ENCODE results near the gene GIPC1. TPM values are rescaled to one million over a fixed set of nuclear protein-coding genes. Genes with fewer than 3 reads are reported as not detected.

The GIPC1 gene
- total and polyA plus RNA-seq, 9 of the 15 experiments (the other 6 are each of a cell fraction or from before 2014, with no cell fraction given): 0.49 to 54.7 (median 24.8) TPM

DNA sequence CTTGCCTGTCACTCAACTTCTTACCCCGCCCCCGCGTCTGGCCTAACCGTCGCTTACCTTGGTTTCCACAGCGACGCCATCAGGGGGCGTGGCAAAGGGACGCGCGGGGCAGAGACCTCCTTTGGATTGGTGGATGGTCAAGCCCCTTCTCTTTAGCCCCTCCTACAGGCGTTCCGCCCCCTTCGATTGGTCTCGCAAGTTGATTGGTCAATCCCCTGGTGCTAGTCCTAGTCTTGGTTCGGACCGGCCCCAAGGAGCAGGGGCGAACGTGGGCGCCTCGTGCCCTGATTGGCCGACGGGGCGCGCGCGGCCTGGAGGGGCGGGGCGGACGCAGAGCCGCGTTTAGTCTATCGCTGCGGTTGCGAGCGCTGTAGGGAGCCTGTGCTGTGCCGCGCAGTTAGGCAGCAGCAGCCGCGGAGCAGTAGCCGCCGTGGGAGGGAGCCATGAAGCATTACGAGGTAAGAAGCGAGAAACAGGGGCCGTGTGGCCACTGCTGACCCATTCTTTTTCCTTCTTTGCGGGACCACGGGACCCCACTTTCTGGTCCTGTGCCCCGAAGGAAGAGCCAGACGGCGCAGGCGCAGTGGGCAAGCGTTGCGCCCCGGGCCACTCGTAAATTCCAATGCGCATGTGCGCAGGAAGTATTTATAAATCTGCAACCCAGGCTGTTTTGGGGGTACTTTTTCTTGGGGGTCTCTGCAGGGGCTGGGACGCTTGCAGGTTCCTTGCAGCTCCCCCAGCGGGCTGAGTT lies 33.5 kb upstream of the GIPC1 start, which contains the start of gene TECR (continued):
- no peak for TF ChIP-seq EZH2 (IDR thresholded peaks at IDR 0.05; ENCODE audit: borderline replicate concordance, low read depth, low read length)
- TF ChIP-seq GTF2E2 (tag; IDR thresholded peaks at IDR 0.05): no peak
- TF ChIP-seq, protein P1, sequence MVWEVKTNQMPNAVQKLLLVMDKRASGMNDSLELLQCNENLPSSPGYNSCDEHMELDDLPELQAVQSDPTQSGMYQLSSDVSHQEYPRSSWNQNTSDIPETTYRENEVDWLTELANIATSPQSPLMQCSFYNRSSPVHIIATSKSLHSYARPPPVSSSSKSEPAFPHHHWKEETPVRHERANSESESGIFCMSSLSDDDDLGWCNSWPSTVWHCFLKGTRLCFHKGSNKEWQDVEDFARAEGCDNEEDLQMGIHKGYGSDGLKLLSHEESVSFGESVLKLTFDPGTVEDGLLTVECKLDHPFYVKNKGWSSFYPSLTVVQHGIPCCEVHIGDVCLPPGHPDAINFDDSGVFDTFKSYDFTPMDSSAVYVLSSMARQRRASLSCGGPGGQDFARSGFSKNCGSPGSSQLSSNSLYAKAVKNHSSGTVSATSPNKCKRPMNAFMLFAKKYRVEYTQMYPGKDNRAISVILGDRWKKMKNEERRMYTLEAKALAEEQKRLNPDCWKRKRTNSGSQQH (CRISPR knock-in tag; IDR thresholded peaks at IDR 0.05): no peak
- no peak for TF ChIP-seq CHCHD3 (CRISPR knock-in tag; IDR thresholded peaks at IDR 0.05)
- TF ChIP-seq, protein P2, sequence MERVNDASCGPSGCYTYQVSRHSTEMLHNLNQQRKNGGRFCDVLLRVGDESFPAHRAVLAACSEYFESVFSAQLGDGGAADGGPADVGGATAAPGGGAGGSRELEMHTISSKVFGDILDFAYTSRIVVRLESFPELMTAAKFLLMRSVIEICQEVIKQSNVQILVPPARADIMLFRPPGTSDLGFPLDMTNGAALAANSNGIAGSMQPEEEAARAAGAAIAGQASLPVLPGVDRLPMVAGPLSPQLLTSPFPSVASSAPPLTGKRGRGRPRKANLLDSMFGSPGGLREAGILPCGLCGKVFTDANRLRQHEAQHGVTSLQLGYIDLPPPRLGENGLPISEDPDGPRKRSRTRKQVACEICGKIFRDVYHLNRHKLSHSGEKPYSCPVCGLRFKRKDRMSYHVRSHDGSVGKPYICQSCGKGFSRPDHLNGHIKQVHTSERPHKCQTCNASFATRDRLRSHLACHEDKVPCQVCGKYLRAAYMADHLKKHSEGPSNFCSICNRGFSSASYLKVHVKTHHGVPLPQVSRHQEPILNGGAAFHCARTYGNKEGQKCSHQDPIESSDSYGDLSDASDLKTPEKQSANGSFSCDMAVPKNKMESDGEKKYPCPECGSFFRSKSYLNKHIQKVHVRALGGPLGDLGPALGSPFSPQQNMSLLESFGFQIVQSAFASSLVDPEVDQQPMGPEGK (CRISPR knock-in tag; IDR thresholded peaks at IDR 0.05; ENCODE audit: borderline replicate concordance): no peak
- no peak for TF ChIP-seq KLF16 (IDR thresholded peaks at IDR 0.05)
- peak; percentile 17; the same call in 1 of the 2 replicates for TF ChIP-seq KLF13 (tag; IDR thresholded peaks at IDR 0.05; ENCODE audit: borderline replicate concordance, low read depth)
- TF ChIP-seq RBFOX2 (IDR thresholded peaks at IDR 0.05; ENCODE audit: low read depth, low read length): peak; percentile 100
- TF ChIP-seq ZNF133 (CRISPR knock-in tag; IDR thresholded peaks at IDR 0.05): no peak
- TF ChIP-seq ZNF143 (CRISPR knock-in tag; IDR thresholded peaks at IDR 0.05): no peak
- no peak for TF ChIP-seq ZNF507 (tag; conservative IDR thresholded peaks at IDR 0.05)
- TF ChIP-seq HDGF (IDR thresholded peaks at IDR 0.05): peak; percentile 91
- no peak; the same call in 1 of the 2 replicates for TF ChIP-seq ARID4B (CRISPR knock-in tag; IDR thresholded peaks at IDR 0.05)
- no peak for TF ChIP-seq SREBF1 (IDR thresholded peaks at IDR 0.05; ENCODE audit: borderline replicate concordance, low read depth, low read length)
- peak; percentile 69 for TF ChIP-seq RBBP5 (IDR thresholded peaks at IDR 0.05; ENCODE audit: borderline replicate concordance, insufficient read depth, low read length, poor library complexity, severe bottlenecking)
- peak; percentile 34; the same call in 1 of the 2 replicates for TF ChIP-seq GTF2F1 (IDR thresholded peaks at IDR 0.05; ENCODE audit: low read depth, low read length)
- no peak for TF ChIP-seq ZNF395 (CRISPR knock-in tag; IDR thresholded peaks at IDR 0.05)

All from K562 (cell line).